Natural killer cell (primary cell): ENCODE results near the gene ADCY4. TPM values are rescaled to one million over a fixed set of nuclear protein-coding genes. Genes with fewer than 3 reads are reported as not detected.

Source experiments
- ATAC-seq, 3 donors: fragments of 150-1000 bp in 2 of 3; fragments of 200-7000 bp in 1 of 3; cut with Tn5 transposase; 1 replicate in 1 of 3; 2 replicates in 2 of 3; pipeline ENCODE4 v1.10.0; 2021; ENCODE audit warnings: mild to moderate bottlenecking in 2 of 3, moderate library complexity in 2 of 3
- DNase-seq, 2 donors: peaks; one replicate each; pipeline versions ENCODE4 v3.0.0 to v3.0.0-alpha.2; 2013 to 2021; ENCODE audit warnings: mixed read lengths in 1 of 2
- H3K27ac ChIP-seq: one replicate; pipeline ENCODE4 v1.5.1; 2013; ENCODE audit warnings: mild to moderate bottlenecking, low read length
- H3K27me3 ChIP-seq: one replicate; pipeline ENCODE4 v1.6.1; 2013; ENCODE audit warnings: low read length; ENCODE audit not compliant: control insufficient read depth, insufficient read depth
- H3K36me3 ChIP-seq: one replicate; pipeline ENCODE4 v1.6.1; 2013; ENCODE audit warnings: low read length; ENCODE audit not compliant: control insufficient read depth, insufficient read depth
- H3K4me1 ChIP-seq: one replicate; pipeline ENCODE4 v1.6.1; 2013; ENCODE audit warnings: low read length; ENCODE audit not compliant: control insufficient read depth, insufficient read depth
- H3K4me3 ChIP-seq: one replicate; pipeline ENCODE4 v1.5.1; 2013; ENCODE audit warnings: low read length
- H3K9me3 ChIP-seq: one replicate; pipeline ENCODE4 v1.6.1; 2013; ENCODE audit warnings: low read length; ENCODE audit not compliant: control insufficient read depth, insufficient read depth
- H3K27ac Mint-ChIP-seq, 2 donors: one replicate each; pipeline ENCODE4 v1.8.0; 2022; ENCODE audit warnings: mild to moderate bottlenecking in 2 of 2, mixed read lengths in 2 of 2, moderate library complexity in 1 of 2
- H3K27me3 Mint-ChIP-seq, 2 donors: one replicate each; pipeline ENCODE4 v1.8.0; 2022; ENCODE audit warnings: low read depth in 2 of 2, mixed read lengths in 2 of 2
- H3K36me3 Mint-ChIP-seq: one replicate; pipeline ENCODE4 v1.8.0; 2022; ENCODE audit warnings: mixed read lengths
- H3K4me1 Mint-ChIP-seq, 2 donors: one replicate each; pipeline ENCODE4 v1.8.0; 2022; ENCODE audit warnings: mixed read lengths in 2 of 2
- H3K4me3 Mint-ChIP-seq: one replicate; pipeline ENCODE4 v1.8.0; 2022; ENCODE audit warnings: mild to moderate bottlenecking, moderate library complexity, mixed read lengths
- H3K9me3 Mint-ChIP-seq, 2 donors: one replicate each; pipeline ENCODE4 v1.8.0; 2022; ENCODE audit warnings: mixed read lengths in 2 of 2
- CTCF ChIP-seq: fragments of 200-600 bp; IDR thresholded peaks from one replicate; pipeline ENCODE4 v1.8.0; 2022; ENCODE audit warnings: antibody characterized with exemption
- WGBS: methylation state at CpG from one replicate; pipeline ENCODE4 v1.1.7; 2013; ENCODE audit warnings: missing lambda C conversion rate; ENCODE audit not compliant: insufficient coverage; 5-methylcytosine and 5-hydroxymethylcytosine counted together
- intact Hi-C: fragments of 100-400 bp; cut with micrococcal nuclease; formaldehyde crosslinking; loops from one replicate; pipeline ENCODE4 v1.14.2; 2022
- total RNA-seq, 4 donors: library from RNA; stranded (reverse); fragments of 120-200 nt in 1 of 4; gene quantifications; one replicate each; pipeline versions ENCODE4 v1.2.3 to v1.2.4, GENCODE V29; 2013 to 2022

Gene ADCY4
- total RNA-seq, 3 donors from 2014 or later (not counting 1 experiment from before 2014, with no cell fraction given), result 9.8 to 17.6 (median 11.3) TPM

- H3K4me1 ChIP-seq, result peaks cover 37% of the 10 kb centered on the region
- H3K4me3 ChIP-seq, result peak overlapping the region; percentile 27
- DNase-seq (no peak), ATAC-seq (no peak)
- intact Hi-C loops, result loop anchor here (5.0 kb wide), 1 partner anchor 34 kb away; no protein-coding TSS in a partner anchor
- no peaks in the 10 kb centered on the region for H3K9me3 ChIP-seq
- no peak overlapping the region for H3K27ac ChIP-seq
- no peaks in the 10 kb centered on the region for H3K36me3 ChIP-seq
- peaks cover 39% of the 10 kb centered on the region for H3K27me3 ChIP-seq
- Mint-ChIP-seq H3K4me1 (peaks cover 19 to 34% of the 10 kb centered on the region in 2 donors), H3K36me3 (no peaks in the 10 kb centered on the region), H3K27ac (peak overlapping the region in 1 of 2 donors; percentile 53), H3K4me3 (no peak overlapping the region), H3K9me3 (no peaks in the 10 kb centered on the region), H3K27me3 (peaks cover 35 to 39% of the 10 kb centered on the region in 2 donors)
- 7% methylated on average over 11 of the region's 16 CpGs for WGBS
- TF ChIP-seq CTCF, result no peak
These were observed 31.5 kb upstream of the ADCY4 start for GRCh38 chr14:24366413-24366720.

- Mint-ChIP-seq H3K27ac (peak overlapping the region in 1 of 2 donors; percentile 71), H3K27me3 (peaks cover 37 to 42% of the 10 kb centered on the region in 2 donors), H3K36me3 (no peaks in the 10 kb centered on the region), H3K4me1 (peaks cover 19 to 34% of the 10 kb centered on the region in 2 donors), H3K4me3 (peak overlapping the region; percentile 77), H3K9me3 (no peaks in the 10 kb centered on the region)
- 11% methylated on average over 24 of the region's 28 CpGs for WGBS
- no peak overlapping the region for H3K27ac ChIP-seq
- peak; percentile 72 for TF ChIP-seq CTCF
- DNase-seq, result peak; percentile 70 to 79
- H3K4me3 ChIP-seq, result no peak overlapping the region
- H3K36me3 ChIP-seq, result no peaks in the 10 kb centered on the region
- H3K4me1 ChIP-seq, result peaks cover 37% of the 10 kb centered on the region
- H3K9me3 ChIP-seq, result no peaks in the 10 kb centered on the region
- intact Hi-C loops, result loop anchor here (1.0 to 5.0 kb wide), 3 partner anchors 34 to 70 kb away; no protein-coding TSS in a partner anchor
- H3K27me3 ChIP-seq, result peaks cover 39% of the 10 kb centered on the region
- peak; percentile 79 to 81 (median 79) for ATAC-seq
These were observed 30.9 kb upstream of the ADCY4 start for GRCh38 chr14:24365600-24366412.

- no peak for TF ChIP-seq CTCF
- peaks cover 39% of the 10 kb centered on the region for H3K27me3 ChIP-seq
These were observed 30.0 kb upstream of the ADCY4 start for GRCh38 chr14:24364841-24365240.

More at GRCh38 chr14:24364841-24365240, 30.0 kb upstream of the ADCY4 start:
- Histone ChIP-seq H3K4me1 (peaks cover 37% of the 10 kb centered on the region), H3K9me3 (no peaks in the 10 kb centered on the region), H3K4me3 (no peak overlapping the region), H3K36me3 (no peaks in the 10 kb centered on the region), H3K27ac (no peak overlapping the region)
- Mint-ChIP-seq H3K9me3 (no peaks in the 10 kb centered on the region), H3K36me3 (no peaks in the 10 kb centered on the region), H3K27ac (no peak overlapping the region), H3K4me1 (peaks cover 19 to 34% of the 10 kb centered on the region in 2 donors), H3K4me3 (no peak overlapping the region), H3K27me3 (peaks cover 46 to 47% of the 10 kb centered on the region in 2 donors)
- 75% methylated on average over 1 of the region's 1 CpG for WGBS
- ATAC-seq, result no peak
- no peak for DNase-seq
- intact Hi-C loops, result loop anchor here (1.0 to 5.0 kb wide), 3 partner anchors 33 to 71 kb away; no protein-coding TSS in a partner anchor
